K562 (cell line): ENCODE data around the gene S100P. TPM values are rescaled to one million over a fixed set of nuclear protein-coding genes. Genes with fewer than 3 reads are reported as not detected.

ENCODE experiments used
- CAMTA2 ChIP-seq: fragments of 250-450 bp; sonication (Bioruptor Pico); conservative IDR thresholded peaks from 2 replicates; pipeline ENCODE4 v1.5.1; 2022
- HNRNPL ChIP-seq: fragments of 200-400 bp; formaldehyde crosslinking; IDR thresholded peaks from 2 replicates; pipeline ENCODE4 v1.6.1; 2017; ENCODE audit warnings: low read depth, mild to moderate bottlenecking, low read length
- MGA ChIP-seq: fragments of 450-650 bp; IDR thresholded peaks from 2 replicates; pipeline ENCODE4 v1.6.1; 2016; ENCODE audit warnings: mild to moderate bottlenecking, moderate library complexity
- RREB1 ChIP-seq: fragments of 250-450 bp; sonication (Bioruptor Pico); IDR thresholded peaks from 2 replicates; pipeline ENCODE4 v1.4.0; 2020
- STAT5A ChIP-seq: IDR thresholded peaks from 2 replicates; pipeline ENCODE4 v1.6.1; 2012; ENCODE audit warnings: low read length, inconsistent platforms, borderline replicate concordance
- TAF1 ChIP-seq: IDR thresholded peaks from 2 replicates; pipeline ENCODE4 v1.6.1; 2011; ENCODE audit warnings: mild to moderate bottlenecking, low read length, moderate library complexity; ENCODE audit not compliant: insufficient read depth, control insufficient read depth, severe bottlenecking; ENCODE audit errors: extremely low read depth
- polyA plus RNA-seq, 8 experiments: library from polyadenylated mRNA; depleted of rRNA in 4 of 8; stranded (reverse) in 5 of 8; unstranded in 3 of 8; fragments of >200 nt; fragmentation: Nextera tagmentation in 2 of 8; fragmentation: Illumina TruSeq in 1 of 8; extraction: Ambion mirVana in 2 of 8; extraction: Trizol in 1 of 8; gene quantifications; 2 replicates each; pipeline versions ENCODE4 v1.2.1 to v1.2.3, GENCODE V29; 2011 to 2014; ENCODE audit warnings: inconsistent platforms in 1 of 8, missing spikeins in 1 of 8
- total RNA-seq, 7 experiments: library from RNA; depleted of rRNA in 6 of 7; stranded (reverse); fragments of >200 nt in 6 of 7; fragmentation: Illumina TruSeq in 2 of 7; extraction: Trizol in 2 of 7; gene quantifications; 2 replicates each; pipeline versions ENCODE4 v1.2.1 to v1.2.3, GENCODE V29; 2011 to 2021; ENCODE audit warnings: low replicate concordance in 1 of 7

The S100P gene
- total and polyA plus RNA-seq, 9 of the 15 experiments (the other 6 are each of a cell fraction or from before 2014, with no cell fraction given) = 4.1 to 23.8 (median 7.5) TPM

- TF ChIP-seq MGA = peak; percentile 93
- TF ChIP-seq RREB1 = no peak
- TF ChIP-seq CAMTA2 (CRISPR knock-in tag) = no peak
- TF ChIP-seq TAF1 = no peak
- TF ChIP-seq HNRNPL = no peak
- TF ChIP-seq STAT5A = no peak
Measured at GRCh38 chr4:6688879-6689505, 4.7 kb upstream of the S100P start (continued).
